HCT116 (cell line): ENCODE results near the gene LRRC51. TPM values are rescaled to one million over a fixed set of nuclear protein-coding genes. Genes with fewer than 3 reads are reported as not detected.
A peak's percentile ranks its signal among the peaks of the same experiment; 100 is the strongest.

ENCODE experiments used
- ATAC-seq: fragments of 200-7000 bp; cut with Tn5 transposase; 2 replicates; pipeline ENCODE4 v1.9.1; 2020; ENCODE audit warnings: mild to moderate bottlenecking, moderate library complexity
- BruUV-seq: library from RNA; stranded (reverse); fragments of 400-500 nt; replicated peaks from 2 replicates; lab custom pipeline; 2021; lab: Mats Ljungman, UMichigan
- CTCF ChIA-PET: fragments of 300-600 bp; sonication (Branson Sonifier 250); formaldehyde crosslinking; loops from one replicate; lab custom pipeline; 2021; ENCODE audit warnings: antibody characterized with exemption; lab: Charles Lee
- POLR2A ChIA-PET: fragments of 300-600, 350-600 bp; sonication (Branson Sonifier 250); formaldehyde crosslinking; loops from one replicate; lab custom pipeline; 2021; ENCODE audit warnings: antibody characterized with exemption; lab: Charles Lee
- RAD21 ChIA-PET, 2 experiments: fragments of 300-600 bp; sonication (Branson Sonifier 250); formaldehyde crosslinking; loops; one replicate each; lab custom pipeline; 2023; ENCODE audit warnings: low total read pairs in 2 of 2; ENCODE audit not compliant: uncharacterized antibody in 2 of 2, unreplicated experiment in 2 of 2, low non-redundant PET in 1 of 2; lab: Charles Lee
- DNase-seq: peaks from one replicate; pipeline ENCODE4 v3.0.0-alpha.2; 2010; ENCODE audit warnings: low read depth, low spot score
- H2AFZ ChIP-seq: fragments of 200-600 bp; shearing (Covaris generic), sonication (generic); 2 replicates; pipeline ENCODE4 v1.6.1; 2017; ENCODE audit warnings: low read depth, mixed run types, mixed read lengths, antibody characterized with exemption, low read length; ENCODE audit not compliant: poor library complexity, severe bottlenecking
- H3K27ac ChIP-seq: 2 replicates; pipeline ENCODE4 v1.5.1; 2012; ENCODE audit warnings: low read depth, low read length
- H3K27me3 ChIP-seq: fragments of 200-600 bp; sonication (generic); 2 replicates; pipeline ENCODE4 v1.6.1; 2016; ENCODE audit warnings: mixed run types, low read length, mixed read lengths; ENCODE audit not compliant: insufficient read depth
- H3K36me3 ChIP-seq, 2 experiments: fragments of 200-500 bp in 1 of 2; fragments of 200-600 bp in 1 of 2; sonication (Bioruptor generic) in 1 of 2; sonication (generic) in 1 of 2; 2 replicates each; pipeline versions ENCODE4 v1.5.1 to v1.6.1; 2014 to 2016; ENCODE audit warnings: low read length in 2 of 2, inconsistent platforms in 1 of 2, mixed read lengths in 1 of 2, mixed run types in 1 of 2; ENCODE audit not compliant: insufficient read depth in 2 of 2, control insufficient read depth in 1 of 2
- H3K4me1 ChIP-seq, 2 experiments: fragments of 200-600 bp in 1 of 2; sonication (generic) in 1 of 2; 2 replicates each; pipeline versions ENCODE4 v1.5.1 to v1.6.1; 2012 to 2017; ENCODE audit warnings: low read length in 2 of 2, inconsistent platforms in 1 of 2, mild to moderate bottlenecking in 1 of 2, mixed read lengths in 1 of 2, mixed run types in 1 of 2, moderate library complexity in 1 of 2; ENCODE audit not compliant: insufficient read depth in 2 of 2, control insufficient read depth in 1 of 2
- H3K4me2 ChIP-seq: fragments of 200-600 bp; sonication (generic); 2 replicates; pipeline ENCODE4 v1.6.1; 2017; ENCODE audit warnings: mixed run types, low read length, mixed read lengths
- H3K4me3 ChIP-seq, 2 experiments: fragments of 200-600 bp in 1 of 2; sonication (generic) in 1 of 2; replicated peaks in 1 of 2; 2 replicates each; pipeline ENCODE4 v1.5.1; 2011 to 2016; ENCODE audit warnings: low read length in 2 of 2, control low read depth in 1 of 2, low read depth in 1 of 2, mild to moderate bottlenecking in 1 of 2, mixed read lengths in 1 of 2, mixed run types in 1 of 2
- H3K79me2 ChIP-seq: fragments of 200-600 bp; sonication (generic); 2 replicates; pipeline ENCODE4 v1.6.1; 2017; ENCODE audit warnings: mild to moderate bottlenecking, mixed run types, low read length, moderate library complexity, mixed read lengths; ENCODE audit not compliant: insufficient read depth
- H3K9ac ChIP-seq: fragments of 200-600 bp; sonication (generic); 2 replicates; pipeline ENCODE4 v1.6.1; 2016; ENCODE audit warnings: low read length, mixed read lengths
- H3K9me2 ChIP-seq: fragments of 200-600 bp; sonication (generic), shearing (Covaris generic); 2 replicates; pipeline ENCODE4 v1.6.1; 2017; ENCODE audit warnings: mixed run types, mild to moderate bottlenecking, moderate library complexity; ENCODE audit not compliant: insufficient read depth
- H3K9me3 ChIP-seq, 2 experiments: fragments of 200-500 bp in 1 of 2; fragments of 200-600 bp in 1 of 2; sonication (Bioruptor generic) in 1 of 2; sonication (generic) in 1 of 2; 2 replicates each; pipeline ENCODE4 v1.6.1; 2014 to 2017; ENCODE audit warnings: low read length in 2 of 2, mixed read lengths in 2 of 2, inconsistent platforms in 1 of 2, low read depth in 1 of 2, mild to moderate bottlenecking in 1 of 2, mixed run types in 1 of 2, moderate library complexity in 1 of 2; ENCODE audit not compliant: control insufficient read depth in 1 of 2, insufficient read depth in 1 of 2
- H4K20me1 ChIP-seq: fragments of 200-600 bp; sonication (generic), shearing (Covaris generic); 2 replicates; pipeline ENCODE4 v1.6.1; 2017; ENCODE audit warnings: mixed run types, mild to moderate bottlenecking, moderate library complexity; ENCODE audit not compliant: insufficient read depth
- EZH2 ChIP-seq: fragments of 200-600 bp; sonication (generic); IDR thresholded peaks from 2 replicates; pipeline ENCODE4 v1.6.1; 2017; ENCODE audit warnings: antibody characterized with exemption, mixed run types
- EZH2phosphoT487 ChIP-seq: fragments of 200-600 bp; IDR thresholded peaks from 2 replicates; pipeline ENCODE4 v1.6.1; 2018; ENCODE audit warnings: antibody characterized with exemption, borderline replicate concordance
- MAX ChIP-seq: IDR thresholded peaks from 2 replicates; pipeline ENCODE4 v1.6.1; 2012
- SP1 ChIP-seq: IDR thresholded peaks from 2 replicates; pipeline ENCODE4 v1.6.1; 2012; ENCODE audit warnings: low read depth
- intact Hi-C: fragments of 100-400 bp; cut with micrococcal nuclease; formaldehyde crosslinking; loops from 2 replicates; pipeline ENCODE4 v1.10.0; 2022
- total RNA-seq: library from RNA; stranded (reverse); gene quantifications from one replicate; pipeline ENCODE4 v1.2.1, GENCODE V29; 2021; ENCODE audit not compliant: unreplicated experiment
- TF ChIP-seq, protein P1 (sequence below): IDR thresholded peaks from 2 replicates; pipeline ENCODE4 v1.6.1; 2011; ENCODE audit warnings: mild to moderate bottlenecking, low read length, moderate library complexity; ENCODE audit not compliant: insufficient replicate concordance; ENCODE audit errors: extremely low read depth
- TF ChIP-seq, protein P2 (sequence below): IDR thresholded peaks from 2 replicates; pipeline ENCODE4 v1.6.1; 2012; ENCODE audit warnings: low read depth

The LRRC51 gene
- total RNA-seq, 1 experiment from 2014 or later = 10.8 TPM

DNA sequence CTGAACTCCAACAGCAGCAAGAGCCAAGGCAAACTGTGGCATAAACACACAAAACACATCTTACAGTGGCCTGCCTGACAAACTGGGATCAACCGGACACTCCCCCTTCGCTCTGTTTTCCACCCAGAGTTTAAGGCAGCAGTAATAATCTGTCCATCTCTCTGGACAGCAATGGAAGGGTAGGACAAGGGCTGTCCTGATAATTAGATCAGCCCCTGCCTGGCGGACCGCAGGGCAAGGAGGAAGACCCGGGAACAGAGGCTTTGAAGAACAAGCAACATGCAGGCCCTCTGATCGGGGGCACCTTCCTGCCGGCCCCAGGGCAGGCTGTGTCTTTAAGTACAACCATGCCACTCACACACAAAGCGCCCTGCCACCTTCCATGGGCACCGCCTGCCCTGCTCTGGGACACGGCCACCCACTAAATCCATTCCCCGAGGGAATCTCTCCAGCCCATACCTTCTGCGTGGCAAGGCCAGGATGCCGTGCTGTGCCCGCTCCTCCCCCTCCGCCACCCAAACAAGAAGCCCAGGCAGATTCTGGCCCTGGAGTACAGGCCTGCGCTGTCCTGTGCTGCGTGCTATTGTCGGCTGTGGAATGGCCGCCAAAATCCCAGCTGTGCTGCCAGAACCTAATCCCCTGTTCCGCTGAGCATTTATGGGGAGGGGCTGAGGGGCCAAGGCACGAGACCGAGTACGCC, 39.1 kb upstream of the LRRC51 start (continued):
- TF ChIP-seq, protein P1, sequence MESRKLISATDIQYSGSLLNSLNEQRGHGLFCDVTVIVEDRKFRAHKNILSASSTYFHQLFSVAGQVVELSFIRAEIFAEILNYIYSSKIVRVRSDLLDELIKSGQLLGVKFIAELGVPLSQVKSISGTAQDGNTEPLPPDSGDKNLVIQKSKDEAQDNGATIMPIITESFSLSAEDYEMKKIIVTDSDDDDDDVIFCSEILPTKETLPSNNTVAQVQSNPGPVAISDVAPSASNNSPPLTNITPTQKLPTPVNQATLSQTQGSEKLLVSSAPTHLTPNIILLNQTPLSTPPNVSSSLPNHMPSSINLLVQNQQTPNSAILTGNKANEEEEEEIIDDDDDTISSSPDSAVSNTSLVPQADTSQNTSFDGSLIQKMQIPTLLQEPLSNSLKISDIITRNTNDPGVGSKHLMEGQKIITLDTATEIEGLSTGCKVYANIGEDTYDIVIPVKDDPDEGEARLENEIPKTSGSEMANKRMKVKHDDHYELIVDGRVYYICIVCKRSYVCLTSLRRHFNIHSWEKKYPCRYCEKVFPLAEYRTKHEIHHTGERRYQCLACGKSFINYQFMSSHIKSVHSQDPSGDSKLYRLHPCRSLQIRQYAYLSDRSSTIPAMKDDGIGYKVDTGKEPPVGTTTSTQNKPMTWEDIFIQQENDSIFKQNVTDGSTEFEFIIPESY = no peak

GRCh38 chr11:72042064-72042745, 38.4 kb upstream of the LRRC51 start:
- Histone ChIP-seq H3K36me3 (no peaks in the 10 kb centered on the region), H3K4me2 (peak overlapping the region; percentile 81), H3K4me3 (peak overlapping the region; percentile 57 to 63), H3K4me1 (peaks cover 24 to 53% of the 10 kb centered on the region in 2 experiments), H4K20me1 (no peaks in the 10 kb centered on the region), H3K27me3 (no peaks in the 10 kb centered on the region), H3K9me2 (no peaks in the 10 kb centered on the region), H3K79me2 (peaks cover 88% of the 10 kb centered on the region), H3K9me3 (no peaks in the 10 kb centered on the region), H2AFZ (no peak overlapping the region), H3K27ac (peak overlapping the region; percentile 83), H3K9ac (peak overlapping the region; percentile 63)
- TF ChIP-seq, protein P2, sequence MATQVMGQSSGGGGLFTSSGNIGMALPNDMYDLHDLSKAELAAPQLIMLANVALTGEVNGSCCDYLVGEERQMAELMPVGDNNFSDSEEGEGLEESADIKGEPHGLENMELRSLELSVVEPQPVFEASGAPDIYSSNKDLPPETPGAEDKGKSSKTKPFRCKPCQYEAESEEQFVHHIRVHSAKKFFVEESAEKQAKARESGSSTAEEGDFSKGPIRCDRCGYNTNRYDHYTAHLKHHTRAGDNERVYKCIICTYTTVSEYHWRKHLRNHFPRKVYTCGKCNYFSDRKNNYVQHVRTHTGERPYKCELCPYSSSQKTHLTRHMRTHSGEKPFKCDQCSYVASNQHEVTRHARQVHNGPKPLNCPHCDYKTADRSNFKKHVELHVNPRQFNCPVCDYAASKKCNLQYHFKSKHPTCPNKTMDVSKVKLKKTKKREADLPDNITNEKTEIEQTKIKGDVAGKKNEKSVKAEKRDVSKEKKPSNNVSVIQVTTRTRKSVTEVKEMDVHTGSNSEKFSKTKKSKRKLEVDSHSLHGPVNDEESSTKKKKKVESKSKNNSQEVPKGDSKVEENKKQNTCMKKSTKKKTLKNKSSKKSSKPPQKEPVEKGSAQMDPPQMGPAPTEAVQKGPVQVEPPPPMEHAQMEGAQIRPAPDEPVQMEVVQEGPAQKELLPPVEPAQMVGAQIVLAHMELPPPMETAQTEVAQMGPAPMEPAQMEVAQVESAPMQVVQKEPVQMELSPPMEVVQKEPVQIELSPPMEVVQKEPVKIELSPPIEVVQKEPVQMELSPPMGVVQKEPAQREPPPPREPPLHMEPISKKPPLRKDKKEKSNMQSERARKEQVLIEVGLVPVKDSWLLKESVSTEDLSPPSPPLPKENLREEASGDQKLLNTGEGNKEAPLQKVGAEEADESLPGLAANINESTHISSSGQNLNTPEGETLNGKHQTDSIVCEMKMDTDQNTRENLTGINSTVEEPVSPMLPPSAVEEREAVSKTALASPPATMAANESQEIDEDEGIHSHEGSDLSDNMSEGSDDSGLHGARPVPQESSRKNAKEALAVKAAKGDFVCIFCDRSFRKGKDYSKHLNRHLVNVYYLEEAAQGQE = no peak
- no peak for TF ChIP-seq EZH2phosphoT487
- TF ChIP-seq MAX = no peak
- no peak for TF ChIP-seq EZH2
- no peak for TF ChIP-seq SP1
- DNase-seq = no peak
- ChIA-PET POLR2A (interaction anchor here (1.4 kb wide), 1 partner anchor 13 kb away, joined by 3 read pairs; no protein-coding TSS in a partner anchor), CTCF (no interaction called here), RAD21 (no interaction called here)
- TSS peak; percentile 62 for BruUV-seq
- intact Hi-C loops = loop anchor here (5.0 kb wide), 1 partner anchor 35 kb away; no protein-coding TSS in a partner anchor
- no peak for ATAC-seq
